Measurements from ENCODE around the gene MGP.

GRCh38 chr12:14892726-14893505 lies 7.3 kb upstream of the MGP start:
- TF ChIP-seq CTCF (IDR thresholded peaks at IDR 0.05) = no peak
- no peak for TF ChIP-seq EZH2 (IDR thresholded peaks at IDR 0.05; ENCODE audit: borderline replicate concordance, insufficient read depth, low read depth, low read length, poor library complexity, severe bottlenecking)

Measured in B cell (primary cell).